ENCODE data around the gene ZDHHC1.

Gene ZDHHC1

GRCh38 chr16:67412294-67412693 is 4.0 kb downstream of the ZDHHC1 start:
- Histone ChIP-seq H3K4me2 (ENCODE audit: low read length) (no peak overlapping the region), H2AFZ (ENCODE audit: low read depth, low read length) (no peak overlapping the region), H3K27me3 (ENCODE audit: low read depth, low read length) (no peaks in the 10 kb centered on the region), H3K4me3 (ENCODE audit: low read length) (no peak overlapping the region), H3K27ac (ENCODE audit: low read length) (no peak overlapping the region), H3K9ac (ENCODE audit: low read length) (no peak overlapping the region), H4K20me1 (ENCODE audit: insufficient read depth, low read length) (no peaks in the 10 kb centered on the region), H3K9me3 (ENCODE audit: insufficient read depth, low read length) (no peaks in the 10 kb centered on the region), H3K4me1 (ENCODE audit: low read length) (peaks cover 17% of the 10 kb centered on the region), H3K36me3 (replicated peaks; ENCODE audit: low read depth, low read length) (no peaks in the 10 kb centered on the region), H3K79me2 (ENCODE audit: low read length) (peaks cover 4% of the 10 kb centered on the region; the same call in 1 of the 2 replicates)
- TF ChIP-seq EZH2phosphoT487 (IDR thresholded peaks at IDR 0.05; ENCODE audit: low read depth) (no peak), CTCF (IDR thresholded peaks at IDR 0.05; ENCODE audit: low read depth, low read length) (no peak)

DNA sequence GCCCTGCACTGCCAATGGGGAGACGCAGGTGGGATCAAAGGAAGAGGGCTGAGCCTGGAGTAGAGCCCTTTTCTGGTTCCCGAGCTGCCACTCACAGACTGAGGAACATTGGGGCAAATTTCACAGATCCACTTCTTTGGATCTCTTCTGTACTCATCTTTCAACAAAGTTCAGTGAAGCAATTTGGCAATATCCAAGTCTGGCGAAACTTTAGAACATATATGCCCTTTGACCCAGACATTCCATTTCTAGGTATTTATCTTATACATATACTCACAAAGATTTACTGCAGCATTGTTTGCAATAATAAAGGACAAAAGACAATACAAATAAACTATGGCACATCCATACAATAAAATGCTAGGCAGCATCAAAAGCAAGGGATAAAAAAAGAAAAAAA is 4.9 kb downstream of the ZDHHC1 start:
- no peak overlapping the region for H3K4me3 ChIP-seq (ENCODE audit: low read length)
- H3K27ac ChIP-seq (ENCODE audit: low read length) = no peak overlapping the region
- no peaks in the 10 kb centered on the region for H3K9me3 ChIP-seq (ENCODE audit: insufficient read depth, low read length)
- H2AFZ ChIP-seq (ENCODE audit: low read depth, low read length) = no peak overlapping the region
- no peak for TF ChIP-seq EZH2phosphoT487 (IDR thresholded peaks at IDR 0.05; ENCODE audit: low read depth)
- no peak for TF ChIP-seq CTCF (IDR thresholded peaks at IDR 0.05; ENCODE audit: low read depth, low read length)
- H3K79me2 ChIP-seq (ENCODE audit: low read length) = peaks cover 4% of the 10 kb centered on the region; the same call in 1 of the 2 replicates
- H3K27me3 ChIP-seq (ENCODE audit: low read depth, low read length) = no peaks in the 10 kb centered on the region
- no peaks in the 10 kb centered on the region for H3K36me3 ChIP-seq (replicated peaks; ENCODE audit: low read depth, low read length)
- no peak overlapping the region for H3K4me2 ChIP-seq (ENCODE audit: low read length)
- H3K4me1 ChIP-seq (ENCODE audit: low read length) = peaks cover 14% of the 10 kb centered on the region
- no peaks in the 10 kb centered on the region for H4K20me1 ChIP-seq (ENCODE audit: insufficient read depth, low read length)
- H3K9ac ChIP-seq (ENCODE audit: low read length) = no peak overlapping the region

DNA sequence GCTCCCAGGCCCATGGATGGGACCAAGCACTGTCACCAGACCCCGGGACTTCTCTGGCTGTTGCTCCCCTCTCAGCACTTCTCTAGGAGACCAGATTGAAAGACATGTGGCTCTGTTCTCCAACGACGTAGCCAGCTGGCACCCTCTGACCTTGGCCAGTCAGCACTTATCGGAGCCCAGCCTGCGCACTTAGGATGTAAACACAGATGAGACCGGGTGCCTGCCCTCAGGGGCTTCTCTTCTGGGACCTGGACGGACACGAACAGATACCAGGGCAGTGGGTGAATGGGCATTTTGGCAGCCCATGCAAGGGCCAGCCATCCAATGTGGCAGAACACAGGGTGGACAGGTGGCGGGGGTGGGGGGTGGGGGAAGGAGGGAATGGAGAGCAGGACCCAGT is 6.6 kb downstream of the ZDHHC1 start:
- H3K27ac ChIP-seq (ENCODE audit: low read length) = no peak overlapping the region
- no peaks in the 10 kb centered on the region for H3K9me3 ChIP-seq (ENCODE audit: insufficient read depth, low read length)
- H3K4me3 ChIP-seq (ENCODE audit: low read length) = no peak overlapping the region
- peaks cover 10% of the 10 kb centered on the region for H3K4me1 ChIP-seq (ENCODE audit: low read length)
- no peaks in the 10 kb centered on the region for H3K36me3 ChIP-seq (replicated peaks; ENCODE audit: low read depth, low read length)
- no peak for TF ChIP-seq CTCF (IDR thresholded peaks at IDR 0.05; ENCODE audit: low read depth, low read length)
- no peak for TF ChIP-seq EZH2phosphoT487 (IDR thresholded peaks at IDR 0.05; ENCODE audit: low read depth)
- H3K27me3 ChIP-seq (ENCODE audit: low read depth, low read length) = no peaks in the 10 kb centered on the region
- H4K20me1 ChIP-seq (ENCODE audit: insufficient read depth, low read length) = no peaks in the 10 kb centered on the region
- no peak overlapping the region for H3K4me2 ChIP-seq (ENCODE audit: low read length)
- no peak overlapping the region for H3K9ac ChIP-seq (ENCODE audit: low read length)
- no peaks in the 10 kb centered on the region for H3K79me2 ChIP-seq (ENCODE audit: low read length)
- H2AFZ ChIP-seq (ENCODE audit: low read depth, low read length) = no peak overlapping the region

- Histone ChIP-seq H3K36me3 (replicated peaks; ENCODE audit: low read depth, low read length) (no peaks in the 10 kb centered on the region), H3K27ac (ENCODE audit: low read length) (no peak overlapping the region), H3K4me2 (ENCODE audit: low read length) (no peak overlapping the region), H3K9me3 (ENCODE audit: insufficient read depth, low read length) (no peaks in the 10 kb centered on the region), H3K4me1 (ENCODE audit: low read length) (no peaks in the 10 kb centered on the region), H3K4me3 (ENCODE audit: low read length) (no peak overlapping the region), H3K9ac (ENCODE audit: low read length) (no peak overlapping the region), H2AFZ (ENCODE audit: low read depth, low read length) (no peak overlapping the region), H4K20me1 (ENCODE audit: insufficient read depth, low read length) (no peaks in the 10 kb centered on the region), H3K79me2 (ENCODE audit: low read length) (no peaks in the 10 kb centered on the region), H3K27me3 (ENCODE audit: low read depth, low read length) (no peaks in the 10 kb centered on the region)
- TF ChIP-seq CTCF (IDR thresholded peaks at IDR 0.05; ENCODE audit: low read depth, low read length) = no peak
- no peak for TF ChIP-seq EZH2phosphoT487 (IDR thresholded peaks at IDR 0.05; ENCODE audit: low read depth)
Observed at GRCh38 chr16:67407788-67408452, 8.4 kb downstream of the ZDHHC1 start.

All from OCI-LY3 (cell line).